ENCODE results near the gene CPEB3. TPM values are rescaled to one million over a fixed set of nuclear protein-coding genes. Genes with fewer than 3 reads are reported as not detected.
"Not testable (repeated sequence)": the region's sequence is repeated elsewhere in the genome, so short reads cannot be mapped to it uniquely, and the experiment has no call there.

CPEB3 gene
- total RNA-seq, 2 donors from 2014 or later = 6.9 to 9.9 TPM

GRCh38 chr10:92080244-92080643 lies 210.6 kb downstream of the CPEB3 start:
- intact Hi-C loops (cut with DNase I, micrococcal nuclease) = loop anchor here in 1 of 2 donors (10.0 kb wide), 1 partner anchor 355 kb away; no protein-coding TSS in a partner anchor
- ATAC-seq (no peak), DNase-seq (no peak)

GRCh38 chr10:92079003-92079402 lies 211.9 kb downstream of the CPEB3 start:
- DNase-seq = no peak
- ATAC-seq = no peak
- intact Hi-C loops (cut with DNase I, micrococcal nuclease) = no loop called here

- no peak for DNase-seq
- no peak for ATAC-seq
- intact Hi-C loops (cut with DNase I, micrococcal nuclease) = no loop called here
Measured at GRCh38 chr10:92076722-92077121, 214.2 kb downstream of the CPEB3 start.

GRCh38 chr10:92075829-92076228 lies 215.0 kb downstream of the CPEB3 start:
- ATAC-seq = no peak
- DNase-seq = no peak
- intact Hi-C loops (cut with DNase I, micrococcal nuclease) = no loop called here

GRCh38 chr10:92074126-92074887 lies 216.6 kb downstream of the CPEB3 start:
- intact Hi-C loops (cut with DNase I, micrococcal nuclease) = no loop called here
- DNase-seq = no peak
- ATAC-seq = peak; percentile 58

GRCh38 chr10:92068900-92069299 lies 222.0 kb downstream of the CPEB3 start:
- intact Hi-C loops (cut with DNase I, micrococcal nuclease) = no loop called here
- no peak for ATAC-seq
- DNase-seq = no peak

- intact Hi-C loops (cut with DNase I, micrococcal nuclease) = no loop called here
Measured at GRCh38 chr10:92066386-92066785, 224.5 kb downstream of the CPEB3 start.

GRCh38 chr10:92064506-92064905 lies 226.4 kb downstream of the CPEB3 start:
- intact Hi-C loops (cut with DNase I, micrococcal nuclease) = no loop called here
- DNase-seq (no peak), ATAC-seq (no peak)

More at GRCh38 chr10:92066386-92066785, 224.5 kb downstream of the CPEB3 start:
- no peak for ATAC-seq
- no peak for DNase-seq

GRCh38 chr10:92062273-92062672 lies 228.6 kb downstream of the CPEB3 start:
- DNase-seq (no peak), ATAC-seq (no peak)
- intact Hi-C loops (cut with DNase I, micrococcal nuclease) = no loop called here

GRCh38 chr10:92054807-92055206 lies 236.1 kb downstream of the CPEB3 start:
- ATAC-seq (no peak), DNase-seq (no peak)
- intact Hi-C loops (cut with DNase I, micrococcal nuclease) = no loop called here

- intact Hi-C loops (cut with DNase I, micrococcal nuclease) = no loop called here
- DNase-seq (no peak), ATAC-seq (no peak)
Measured at GRCh38 chr10:92052741-92053140, 238.1 kb downstream of the CPEB3 start.

- no peak for DNase-seq
- intact Hi-C loops (cut with DNase I, micrococcal nuclease) = no loop called here
- no peak for ATAC-seq
Measured at GRCh38 chr10:92052088-92052487, 238.8 kb downstream of the CPEB3 start.

GRCh38 chr10:92047215-92047614 lies 243.7 kb downstream of the CPEB3 start:
- DNase-seq (no peak), ATAC-seq (no peak)
- intact Hi-C loops (cut with DNase I, micrococcal nuclease) = no loop called here

GRCh38 chr10:92045641-92046106 lies 245.2 kb downstream of the CPEB3 start:
- ATAC-seq = no peak
- intact Hi-C loops (cut with DNase I, micrococcal nuclease) = no loop called here

GRCh38 chr10:92042541-92042940 lies 248.3 kb downstream of the CPEB3 start:
- intact Hi-C loops (cut with DNase I, micrococcal nuclease) = no loop called here

More at GRCh38 chr10:92045641-92046106, 245.2 kb downstream of the CPEB3 start:
- no peak for DNase-seq

GRCh38 chr10:92038949-92039348 lies 251.9 kb downstream of the CPEB3 start:
- no peak for DNase-seq
- no peak for ATAC-seq
- intact Hi-C loops (cut with DNase I, micrococcal nuclease) = no loop called here

More at GRCh38 chr10:92042541-92042940, 248.3 kb downstream of the CPEB3 start:
- ATAC-seq (no peak), DNase-seq (no peak)

- intact Hi-C loops (cut with DNase I, micrococcal nuclease); ATAC-seq; DNase-seq: not testable (repeated sequence)
Measured at GRCh38 chr10:92033070-92033469, 257.8 kb downstream of the CPEB3 start.

GRCh38 chr10:92031580-92031979 lies 259.3 kb downstream of the CPEB3 start:
- DNase-seq (no peak), ATAC-seq (no peak)
- intact Hi-C loops (cut with DNase I, micrococcal nuclease) = no loop called here

- no peak for ATAC-seq
- no peak for DNase-seq
- intact Hi-C loops (cut with DNase I, micrococcal nuclease) = no loop called here
Measured at GRCh38 chr10:92027141-92027540, 263.7 kb downstream of the CPEB3 start.

- intact Hi-C loops (cut with DNase I, micrococcal nuclease); ATAC-seq; DNase-seq: not testable (repeated sequence)
Measured at GRCh38 chr10:92025340-92025739, 265.5 kb downstream of the CPEB3 start.

GRCh38 chr10:92024700-92025099 lies 266.2 kb downstream of the CPEB3 start:
- ATAC-seq (no peak), DNase-seq (no peak)
- intact Hi-C loops (cut with DNase I, micrococcal nuclease) = no loop called here
